Astrocyte (in vitro differentiated cells and primary cell): ENCODE measurements around the gene PLK3. TPM values are rescaled to one million over a fixed set of nuclear protein-coding genes. Genes with fewer than 3 reads are reported as not detected.
"Not testable (repeated sequence)": the region's sequence is repeated elsewhere in the genome, so short reads cannot be mapped to it uniquely, and the experiment has no call there.

Source experiments
- DNase-seq: peaks from one replicate; pipeline ENCODE4 v3.0.0-alpha.2; 2010; ENCODE audit warnings: low read depth
- FAIRE-seq: peaks from 2 replicates; lab custom pipeline; 2011; peaks lifted over from hg19 to GRCh38; lab: Jason Lieb, UNC
- H2AFZ ChIP-seq: 2 replicates; pipeline ENCODE4 v1.6.0; 2012; ENCODE audit warnings: low read depth, low read length, inconsistent platforms
- H3K27ac ChIP-seq: 2 replicates; pipeline ENCODE4 v1.5.1; 2011; ENCODE audit warnings: low read depth, low read length, inconsistent platforms
- H3K27me3 ChIP-seq: 2 replicates; pipeline ENCODE4 v1.6.0; 2011; ENCODE audit warnings: low read length, inconsistent platforms; ENCODE audit not compliant: insufficient read depth
- H3K36me3 ChIP-seq: 2 replicates; pipeline ENCODE4 v1.5.1; 2011; ENCODE audit warnings: low read length, inconsistent platforms; ENCODE audit not compliant: insufficient read depth
- H3K4me1 ChIP-seq: 2 replicates; pipeline ENCODE4 v1.5.1; 2011; ENCODE audit warnings: low read length, inconsistent platforms; ENCODE audit not compliant: insufficient read depth
- H3K4me2 ChIP-seq: 2 replicates; pipeline ENCODE4 v1.6.0; 2012; ENCODE audit warnings: low read length, inconsistent platforms
- H3K4me3 ChIP-seq: 2 replicates; pipeline ENCODE4 v1.5.1; 2011; ENCODE audit warnings: low read depth, mild to moderate bottlenecking, low read length, inconsistent platforms; ENCODE audit not compliant: insufficient read depth
- H3K79me2 ChIP-seq: 2 replicates; pipeline ENCODE4 v1.6.0; 2012; ENCODE audit warnings: mild to moderate bottlenecking, low read length, inconsistent platforms; ENCODE audit not compliant: insufficient read depth
- H3K9ac ChIP-seq: 2 replicates; pipeline ENCODE4 v1.6.0; 2012; ENCODE audit warnings: mild to moderate bottlenecking, low read length, inconsistent platforms
- H3K9me3 ChIP-seq: 2 replicates; pipeline ENCODE4 v1.5.1; 2012; ENCODE audit warnings: low read depth, mild to moderate bottlenecking, low read length, inconsistent platforms; ENCODE audit not compliant: insufficient read depth
- H4K20me1 ChIP-seq: 2 replicates; pipeline ENCODE4 v1.6.0; 2012; ENCODE audit warnings: low read length, inconsistent platforms; ENCODE audit not compliant: insufficient read depth
- H3K27ac Mint-ChIP-seq: one replicate; pipeline ENCODE4 v1.8.0; 2021; ENCODE audit warnings: mild to moderate bottlenecking, mixed read lengths; ENCODE audit not compliant: unreplicated experiment
- H3K27me3 Mint-ChIP-seq: one replicate; pipeline ENCODE4 v1.8.0; 2021; ENCODE audit warnings: low read depth, mixed read lengths; ENCODE audit not compliant: unreplicated experiment
- H3K36me3 Mint-ChIP-seq: one replicate; pipeline ENCODE4 v1.8.0; 2021; ENCODE audit warnings: low read depth, mixed read lengths; ENCODE audit not compliant: unreplicated experiment
- H3K4me1 Mint-ChIP-seq: one replicate; pipeline ENCODE4 v1.8.0; 2021; ENCODE audit warnings: low read depth, mixed read lengths; ENCODE audit not compliant: unreplicated experiment
- H3K4me3 Mint-ChIP-seq: one replicate; pipeline ENCODE4 v1.8.0; 2021; ENCODE audit warnings: mild to moderate bottlenecking, moderate library complexity, mixed read lengths; ENCODE audit not compliant: unreplicated experiment
- H3K9me3 Mint-ChIP-seq: one replicate; pipeline ENCODE4 v1.8.0; 2021; ENCODE audit warnings: mild to moderate bottlenecking, mixed read lengths; ENCODE audit not compliant: unreplicated experiment
- EZH2 ChIP-seq: IDR thresholded peaks from 2 replicates; pipeline ENCODE4 v1.6.1; 2012; ENCODE audit warnings: mild to moderate bottlenecking, low read length, inconsistent platforms; ENCODE audit not compliant: insufficient read depth
- total RNA-seq: library from RNA; stranded (reverse); gene quantifications from 2 replicates; pipeline ENCODE4 v1.2.1, GENCODE V29; 2021
- TF ChIP-seq, protein P1 (sequence below): IDR thresholded peaks from 2 replicates; pipeline ENCODE4 v1.5.1; 2011; ENCODE audit warnings: low read depth, mild to moderate bottlenecking, inconsistent platforms, low read length, moderate library complexity; ENCODE audit not compliant: insufficient read depth

PLK3 gene
- total RNA-seq, 1 donor from 2014 or later, result 66.4 TPM

- Histone ChIP-seq H4K20me1 (no peaks in the 10 kb centered on the region), H3K4me2 (no peak overlapping the region), H3K36me3 (no peaks in the 10 kb centered on the region), H3K4me1 (peaks cover 11% of the 10 kb centered on the region), H3K79me2 (no peaks in the 10 kb centered on the region), H3K4me3 (no peak overlapping the region), H3K9me3 (no peaks in the 10 kb centered on the region), H3K27ac (no peak overlapping the region), H2AFZ (no peak overlapping the region), H3K27me3 (no peaks in the 10 kb centered on the region), H3K9ac (no peak overlapping the region)
- H3K27me3 Mint-ChIP-seq, result peaks cover 7% of the 10 kb centered on the region
- H3K36me3 Mint-ChIP-seq, result no peaks in the 10 kb centered on the region
- H3K4me3 Mint-ChIP-seq, result no peak overlapping the region
- H3K9me3 Mint-ChIP-seq, result no peaks in the 10 kb centered on the region
- H3K27ac Mint-ChIP-seq, result no peak overlapping the region
- FAIRE-seq, result no peak
- H3K4me1 Mint-ChIP-seq, result peaks cover 2% of the 10 kb centered on the region
- TF ChIP-seq EZH2, result no peak
- TF ChIP-seq, protein P1, sequence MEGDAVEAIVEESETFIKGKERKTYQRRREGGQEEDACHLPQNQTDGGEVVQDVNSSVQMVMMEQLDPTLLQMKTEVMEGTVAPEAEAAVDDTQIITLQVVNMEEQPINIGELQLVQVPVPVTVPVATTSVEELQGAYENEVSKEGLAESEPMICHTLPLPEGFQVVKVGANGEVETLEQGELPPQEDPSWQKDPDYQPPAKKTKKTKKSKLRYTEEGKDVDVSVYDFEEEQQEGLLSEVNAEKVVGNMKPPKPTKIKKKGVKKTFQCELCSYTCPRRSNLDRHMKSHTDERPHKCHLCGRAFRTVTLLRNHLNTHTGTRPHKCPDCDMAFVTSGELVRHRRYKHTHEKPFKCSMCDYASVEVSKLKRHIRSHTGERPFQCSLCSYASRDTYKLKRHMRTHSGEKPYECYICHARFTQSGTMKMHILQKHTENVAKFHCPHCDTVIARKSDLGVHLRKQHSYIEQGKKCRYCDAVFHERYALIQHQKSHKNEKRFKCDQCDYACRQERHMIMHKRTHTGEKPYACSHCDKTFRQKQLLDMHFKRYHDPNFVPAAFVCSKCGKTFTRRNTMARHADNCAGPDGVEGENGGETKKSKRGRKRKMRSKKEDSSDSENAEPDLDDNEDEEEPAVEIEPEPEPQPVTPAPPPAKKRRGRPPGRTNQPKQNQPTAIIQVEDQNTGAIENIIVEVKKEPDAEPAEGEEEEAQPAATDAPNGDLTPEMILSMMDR, result no peak
- DNase-seq, result no peak
These were observed 9.0 kb upstream of the PLK3 start for GRCh38 chr1:44790968-44791801.

GRCh38 chr1:44792736-44793502 lies 7.3 kb upstream of the PLK3 start:
- Histone ChIP-seq H3K27ac (no peak overlapping the region), H3K27me3 (no peaks in the 10 kb centered on the region), H3K9ac (no peak overlapping the region), H3K4me2 (no peak overlapping the region), H3K4me1 (peaks cover 5% of the 10 kb centered on the region), H3K79me2 (no peaks in the 10 kb centered on the region), H3K36me3 (no peaks in the 10 kb centered on the region), H3K9me3 (no peaks in the 10 kb centered on the region), H4K20me1 (no peaks in the 10 kb centered on the region), H3K4me3 (no peak overlapping the region), H2AFZ (no peak overlapping the region)
- TF ChIP-seq, protein P1, result no peak
- TF ChIP-seq EZH2, result no peak
- no peaks in the 10 kb centered on the region for H3K9me3 Mint-ChIP-seq
- FAIRE-seq, result no peak
- DNase-seq, result no peak
- peak overlapping the region; percentile 50 for H3K27ac Mint-ChIP-seq
- no peaks in the 10 kb centered on the region for H3K36me3 Mint-ChIP-seq
- peaks cover 7% of the 10 kb centered on the region for H3K27me3 Mint-ChIP-seq
- peaks cover 2% of the 10 kb centered on the region for H3K4me1 Mint-ChIP-seq
- H3K4me3 Mint-ChIP-seq, result peak overlapping the region; percentile 71

DNA sequence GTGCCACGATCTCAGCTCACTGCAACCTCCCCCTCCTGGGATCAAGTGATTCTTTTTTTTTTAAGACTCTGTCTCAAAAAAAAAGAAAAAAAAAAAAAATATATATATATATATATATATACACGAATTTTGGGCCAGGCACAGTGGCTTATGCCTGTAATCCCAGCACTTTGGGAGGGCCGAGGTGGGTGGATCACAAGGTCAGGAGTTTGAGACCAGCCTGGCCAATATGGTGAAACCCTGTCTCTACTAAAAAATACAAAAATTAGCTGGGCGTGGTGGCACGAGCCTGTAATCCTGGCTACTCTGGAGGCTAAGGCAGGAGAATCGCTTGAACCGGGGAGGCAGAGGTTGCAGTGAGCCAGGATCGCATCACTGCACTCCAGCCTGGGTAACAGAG lies 2.3 kb upstream of the PLK3 start:
- not testable (repeated sequence) for H3K9me3 ChIP-seq, H3K27ac ChIP-seq, H2AFZ ChIP-seq, DNase-seq, H3K4me3 ChIP-seq, H3K4me2 ChIP-seq, H3K27me3 ChIP-seq, H3K9ac ChIP-seq, H3K9me3 Mint-ChIP-seq, H3K36me3 ChIP-seq, H3K27me3 Mint-ChIP-seq, FAIRE-seq, H3K4me3 Mint-ChIP-seq
- peaks cover 11% of the 10 kb centered on the region for H3K36me3 Mint-ChIP-seq
- Histone ChIP-seq H3K4me1 (peaks cover 19% of the 10 kb centered on the region), H3K79me2 (peaks cover 27% of the 10 kb centered on the region), H4K20me1 (peaks cover 23% of the 10 kb centered on the region)
- H3K4me1 Mint-ChIP-seq, result peaks cover 12% of the 10 kb centered on the region
- peak overlapping the region; percentile 58 for H3K27ac Mint-ChIP-seq
